Activated CD4-positive, CD25-positive, alpha-beta regulatory T cell (primary cell): ENCODE data around the gene OR7A10.
"Not testable (repeated sequence)": the region's sequence is repeated elsewhere in the genome, so short reads cannot be mapped to it uniquely, and the experiment has no call there.

ENCODE experiments used
- DNase-seq, 4 experiments: peaks; one replicate each; lab custom pipeline; 2025; lab: John Stamatoyannopoulos, UW

OR7A10 gene

GRCh38 chr19:14795078-14795721, 53.5 kb downstream of the OR7A10 start:
- DNase-seq: no peak

GRCh38 chr19:14792250-14792649, 56.5 kb downstream of the OR7A10 start:
- DNase-seq: not testable (repeated sequence)
